K562 treated with DMSO at 1 percent for 48 hours (cell line): Measurements from ENCODE around the gene SMR3A. TPM values are rescaled to one million over a fixed set of nuclear protein-coding genes. Genes with fewer than 3 reads are reported as not detected.

Source experiments
- total RNA-seq: library from RNA; unstranded; fragments of 300-600 nt; gene quantifications from 2 replicates; pipeline ENCODE4 v1.2.3, GENCODE V29; 2022; ENCODE audit warnings: low replicate concordance; ENCODE audit errors: extremely low read depth

SMR3A gene
- not detected in 2 replicates for total RNA-seq

DNA sequence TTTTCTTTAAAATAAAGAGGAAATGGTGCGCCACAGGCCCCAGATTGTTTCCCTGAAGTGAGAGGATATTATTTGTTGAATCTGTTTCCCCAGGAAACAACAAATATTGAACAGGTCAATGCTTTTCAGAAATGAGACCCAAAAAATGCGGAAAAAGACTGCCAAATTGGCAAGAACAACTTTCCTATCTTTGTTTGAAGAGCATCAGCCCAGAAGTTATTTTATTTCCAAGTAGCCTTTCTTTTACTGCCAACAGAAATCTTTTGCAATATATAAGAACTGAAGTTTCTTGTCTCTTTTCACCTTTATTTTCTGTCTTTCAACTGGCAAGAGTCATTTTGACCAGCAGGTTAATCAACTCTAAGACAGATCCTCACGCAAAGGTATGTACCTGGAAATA is at the start of gene SMR3A:
TSS of gene SMR3A (plus strand) at position 301 of the 400 bp plus-strand sequence. CDS start 1,356 bp downstream, outside the sequence.

DNA sequence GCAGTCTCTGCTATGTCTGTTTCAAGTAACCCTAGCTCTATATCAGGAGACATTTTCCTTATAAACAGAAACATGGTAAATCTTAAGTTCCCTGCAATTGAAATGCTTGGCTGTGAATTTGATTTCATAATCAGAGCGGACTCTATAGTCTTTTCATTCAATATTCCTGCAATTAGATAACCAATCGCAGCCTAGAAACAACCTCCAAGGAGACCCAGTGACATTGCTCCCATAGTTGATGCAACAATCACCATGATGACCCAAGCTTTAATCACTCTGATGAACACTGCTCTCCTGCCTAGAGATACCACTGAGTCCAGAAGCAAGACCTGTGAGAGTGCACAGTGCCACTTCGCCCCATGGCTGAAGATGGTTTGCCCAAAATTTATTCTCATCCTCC is 25.9 kb upstream of the SMR3A start, which contains the start of gene CABS1:
TSS of gene CABS1 (plus strand) at position 301 of the 400 bp plus-strand sequence. CDS start at position 360, 59 bp downstream.

DNA sequence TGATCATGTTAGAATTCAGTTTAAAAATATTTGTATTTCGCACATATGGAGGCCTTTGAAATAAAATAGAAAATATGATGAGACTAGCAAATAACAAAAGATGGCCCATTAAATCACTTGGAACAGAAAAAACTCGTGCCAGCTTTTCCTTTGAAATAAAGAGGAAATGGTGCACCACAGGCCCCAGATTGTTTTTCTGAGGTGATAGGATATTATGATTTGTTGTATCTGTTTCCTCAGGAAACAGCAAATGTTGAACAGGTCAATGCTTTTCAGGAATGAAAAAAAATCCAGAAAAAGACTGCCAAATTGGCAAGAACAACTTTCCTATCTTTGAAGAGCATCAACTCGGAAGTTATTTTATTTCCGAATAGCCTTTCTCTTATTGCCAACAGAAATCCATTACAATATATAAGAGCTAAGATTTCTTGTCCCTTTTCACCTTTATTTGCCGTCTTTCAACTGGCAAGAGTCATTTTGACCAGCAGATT is 22.2 kb downstream of the SMR3A start, which contains the start of gene SMR3B:
TSS of gene SMR3B (plus strand) at position 441 of the 491 bp plus-strand sequence. CDS start 1,380 bp downstream, outside the sequence.

DNA sequence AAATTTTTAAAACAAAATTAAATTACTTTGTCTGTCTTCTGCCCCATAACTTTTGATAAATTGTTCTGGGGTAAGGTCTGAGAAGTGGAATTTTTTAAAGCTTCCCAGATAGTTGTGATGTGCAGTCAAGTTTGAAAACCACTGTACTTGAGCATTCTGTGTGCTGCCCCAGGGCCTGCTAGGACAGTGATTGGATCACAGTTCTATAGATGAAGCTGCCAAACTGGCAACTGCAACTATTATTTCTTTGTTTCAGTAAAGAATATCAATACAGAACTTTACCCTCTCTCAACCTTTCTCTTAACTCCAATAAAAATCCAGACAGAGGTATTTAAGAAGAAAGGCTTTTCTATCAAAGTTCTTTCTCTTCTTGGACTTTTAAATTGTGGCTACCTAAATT is 37.0 kb downstream of the SMR3A start, which contains the start of gene OPRPN:
TSS of gene OPRPN (plus strand) at position 361 of the 400 bp plus-strand sequence. CDS start 1,346 bp downstream, outside the sequence.

Other genes starting within 250 kb of the SMR3A start
- not detected in 2 replicates for gene PRR27, start 206.5 kb upstream of the SMR3A start, total RNA-seq
- not detected in 2 replicates for gene ODAM, start 165.0 kb upstream of the SMR3A start, total RNA-seq
- gene FDCSP, start 134.6 kb upstream of the SMR3A start, total RNA-seq = not detected in 2 replicates
- gene CSN3, start 118.2 kb upstream of the SMR3A start, total RNA-seq = not detected in 2 replicates
- not detected in 2 replicates for gene CABS1, start 25.8 kb upstream of the SMR3A start, total RNA-seq
- not detected in 2 replicates for gene SMR3B, start 22.4 kb downstream of the SMR3A start, total RNA-seq
- not detected in 2 replicates for gene OPRPN, start 37.2 kb downstream of the SMR3A start, total RNA-seq
- gene MUC7, start 111.4 kb downstream of the SMR3A start, total RNA-seq = not detected in 2 replicates
- gene AMTN, start 157.8 kb downstream of the SMR3A start, total RNA-seq = not detected in 2 replicates
- not detected in 2 replicates for gene AMBN, start 231.5 kb downstream of the SMR3A start, total RNA-seq